K562 (cell line): Measurements from ENCODE around the gene MFSD6L. TPM values are rescaled to one million over a fixed set of nuclear protein-coding genes. Genes with fewer than 3 reads are reported as not detected.

Experiments used
- ATAC-seq: fragments of 200-7000 bp; cut with Tn5 transposase; 3 replicates; pipeline ENCODE4 v1.9.1; 2020; ENCODE audit warnings: moderate library complexity
- BruUV-seq: library from RNA; stranded (reverse); fragments of 400-500 nt; replicated peaks from 2 replicates; lab custom pipeline; 2021; lab: Mats Ljungman, UMichigan
- CTCF ChIA-PET: fragments of 300-600 bp; formaldehyde crosslinking; extraction: SDS; loops from one replicate; lab custom pipeline; 2021; ENCODE audit warnings: low intra/inter-chr PET ratio; lab: Yijun Ruan, JAX
- POLR2A ChIA-PET: fragments of 300-600, 350-650 bp; sonication (Branson Sonifier 250); formaldehyde crosslinking; extraction: SDS; loops from one replicate; lab custom pipeline; 2021; ENCODE audit warnings: antibody characterized with exemption, inconsistent platforms; lab: Yijun Ruan, JAX
- DNase-seq, 4 experiments: peaks; one replicate each; pipeline versions ENCODE4 v3.0.0 to v3.0.0-alpha.2; 2011 to 2018; ENCODE audit warnings: low spot score in 3 of 4, mixed read lengths in 3 of 4; ENCODE audit errors: extremely low read depth in 1 of 4
- FAIRE-seq: peaks from 2 replicates; lab custom pipeline; 2011; peaks lifted over from hg19 to GRCh38; lab: Jason Lieb, UNC
- H2AFZ ChIP-seq: 2 replicates; pipeline ENCODE4 v1.6.0; 2011; ENCODE audit warnings: low read depth, low read length, control low read depth, inconsistent platforms
- H3K27ac ChIP-seq: fragments of 200-600 bp; 3 replicates; pipeline ENCODE4 v1.8.0; 2011; ENCODE audit warnings: low read depth, mild to moderate bottlenecking, control low read depth, inconsistent platforms, low read length, moderate library complexity, mixed read lengths; ENCODE audit errors: extremely low read depth
- H3K27me3 ChIP-seq, 2 experiments: fragments of 300-600 bp in 1 of 2; 2 replicates in 1 of 2; 3 replicates in 1 of 2; pipeline versions ENCODE4 v1.6.0 to v1.8.0; 2011; ENCODE audit warnings: inconsistent platforms in 2 of 2, low read length in 2 of 2, mild to moderate bottlenecking in 1 of 2, mixed read lengths in 1 of 2, moderate library complexity in 1 of 2; ENCODE audit not compliant: control insufficient read depth in 2 of 2, insufficient read depth in 2 of 2
- H3K36me3 ChIP-seq: fragments of 300-600 bp; 3 replicates; pipeline ENCODE4 v1.8.0; 2011; ENCODE audit warnings: mild to moderate bottlenecking, low read length, inconsistent platforms; ENCODE audit not compliant: control insufficient read depth, insufficient read depth
- H3K4me1 ChIP-seq, 2 experiments: fragments of 200-600 bp in 1 of 2; replicated peaks in 1 of 2; 2 replicates in 1 of 2; 3 replicates in 1 of 2; pipeline versions ENCODE4 v1.5.1 to v1.8.0; 2011; ENCODE audit warnings: inconsistent platforms in 2 of 2, low read length in 2 of 2, mild to moderate bottlenecking in 1 of 2, mixed read lengths in 1 of 2, moderate library complexity in 1 of 2; ENCODE audit not compliant: control insufficient read depth in 2 of 2, insufficient read depth in 2 of 2
- H3K4me2 ChIP-seq: 2 replicates; pipeline ENCODE4 v1.6.1; 2011; ENCODE audit warnings: low read length, control low read depth, inconsistent platforms, mixed read lengths; ENCODE audit not compliant: insufficient read depth
- H3K4me3 ChIP-seq: fragments of 200-600 bp; sonication (generic), shearing (Covaris generic); 2 replicates; pipeline ENCODE4 v1.5.1; 2016; ENCODE audit warnings: control low read depth, inconsistent platforms
- H3K79me2 ChIP-seq: fragments of 200-600 bp; 3 replicates; pipeline ENCODE4 v1.8.0; 2011; ENCODE audit warnings: low read length, inconsistent platforms; ENCODE audit not compliant: control insufficient read depth, insufficient read depth
- H3K9ac ChIP-seq, 2 experiments: 2 replicates each; pipeline versions ENCODE4 v1.6.0 to v1.6.1; 2011; ENCODE audit warnings: low read depth in 2 of 2, low read length in 2 of 2, control low read depth in 1 of 2, inconsistent platforms in 1 of 2, mild to moderate bottlenecking in 1 of 2, mixed read lengths in 1 of 2; ENCODE audit not compliant: insufficient read depth in 1 of 2
- H3K9me1 ChIP-seq: one replicate; pipeline ENCODE4 v1.6.0; 2011; ENCODE audit warnings: inconsistent platforms, mild to moderate bottlenecking, low read length, moderate library complexity; ENCODE audit not compliant: control insufficient read depth, insufficient read depth
- H3K9me3 ChIP-seq: replicated peaks from 2 replicates; pipeline ENCODE4 v1.5.1; 2011; ENCODE audit warnings: low read depth, low read length, inconsistent platforms; ENCODE audit not compliant: control insufficient read depth, insufficient read depth
- H4K20me1 ChIP-seq: replicated peaks from 2 replicates; pipeline ENCODE4 v1.6.1; 2011; ENCODE audit warnings: low read length, inconsistent platforms, mixed read lengths; ENCODE audit not compliant: control insufficient read depth, insufficient read depth
- ARID3B ChIP-seq: fragments of 250-450 bp; sonication (Bioruptor Pico); IDR thresholded peaks from 2 replicates; pipeline ENCODE4 v1.4.0; 2020; ENCODE audit warnings: borderline replicate concordance
- CBFA2T2 ChIP-seq: fragments of 450-650 bp; conservative IDR thresholded peaks from 2 replicates; pipeline ENCODE4 v1.6.1; 2017; ENCODE audit warnings: mild to moderate bottlenecking
- KDM5B ChIP-seq: fragments of 200-600 bp; sonication (generic); IDR thresholded peaks from 2 replicates; pipeline ENCODE4 v1.6.1; 2012; ENCODE audit warnings: low read depth, mild to moderate bottlenecking, moderate library complexity, low read length, control low read depth, inconsistent platforms; ENCODE audit not compliant: insufficient replicate concordance
- MCM3 ChIP-seq: fragments of 450-650 bp; IDR thresholded peaks from 2 replicates; pipeline ENCODE4 v1.6.1; 2016
- MED1 ChIP-seq: sonication (generic); formaldehyde crosslinking; IDR thresholded peaks from 2 replicates; pipeline ENCODE4 v1.8.1; 2023; ENCODE audit warnings: missing genetic modification reagents, borderline replicate concordance
- RAD51 ChIP-seq: fragments of 450-650 bp; IDR thresholded peaks from 2 replicates; pipeline ENCODE4 v1.7.1; 2016; ENCODE audit warnings: low read depth, mild to moderate bottlenecking, borderline replicate concordance
- TFE3 ChIP-seq: fragments of 450-650 bp; formaldehyde crosslinking; IDR thresholded peaks from 2 replicates; pipeline ENCODE4 v1.4.0; 2020; ENCODE audit warnings: mild to moderate bottlenecking, mixed read lengths
- TOE1 ChIP-seq, 2 experiments: fragments of 450-650 bp in 1 of 2; sonication (generic) in 1 of 2; formaldehyde crosslinking in 1 of 2; IDR thresholded peaks; 2 replicates each; pipeline versions ENCODE4 v1.7.1 to v1.8.0; 2016 to 2022; ENCODE audit warnings: borderline replicate concordance in 2 of 2, mild to moderate bottlenecking in 2 of 2, antibody characterized with exemption in 1 of 2, inconsistent platforms in 1 of 2, low read depth in 1 of 2, missing genetic modification reagents in 1 of 2, moderate library complexity in 1 of 2
- ZBTB17 ChIP-seq: fragments of 450-650 bp; formaldehyde crosslinking; IDR thresholded peaks from 2 replicates; pipeline ENCODE4 v1.4.0; 2020; ENCODE audit warnings: mild to moderate bottlenecking
- ZNF445 ChIP-seq: fragments of 250-450 bp; sonication (Bioruptor Pico); IDR thresholded peaks from 2 replicates; pipeline ENCODE4 v1.4.0; 2020; ENCODE audit warnings: low read depth, mild to moderate bottlenecking, moderate library complexity
- ZNF668 ChIP-seq: fragments of 250-450 bp; sonication (Bioruptor Pico); IDR thresholded peaks from 2 replicates; pipeline ENCODE4 v1.8.0; 2022; ENCODE audit warnings: mild to moderate bottlenecking, inconsistent platforms
- WGBS: fragments of 100-300 bp; shearing (Covaris generic); methylation state at CpG from one replicate; pipeline ENCODE4 v1.1.6; 2016; ENCODE audit warnings: low coverage, mixed read lengths; ENCODE audit not compliant: insufficient coverage; ENCODE audit errors: missing lambda C conversion rate; 5-methylcytosine and 5-hydroxymethylcytosine counted together
- in situ Hi-C: fragments of 300-500 bp; cut with MboI; formaldehyde crosslinking; loops from 4 replicates; pipeline ENCODE4 v1.15.0; 2018; ENCODE audit warnings: inconsistent platforms, mixed read lengths
- intact Hi-C: fragments of 100-400 bp; cut with micrococcal nuclease; formaldehyde crosslinking; loops from 2 replicates; pipeline ENCODE4 v1.14.2; 2022
- polyA plus RNA-seq, 8 experiments: library from polyadenylated mRNA; depleted of rRNA in 4 of 8; stranded (reverse) in 5 of 8; unstranded in 3 of 8; fragments of >200 nt; fragmentation: Nextera tagmentation in 2 of 8; fragmentation: Illumina TruSeq in 1 of 8; extraction: Ambion mirVana in 2 of 8; extraction: Trizol in 1 of 8; gene quantifications; 2 replicates each; pipeline versions ENCODE4 v1.2.1 to v1.2.3, GENCODE V29; 2011 to 2014; ENCODE audit warnings: inconsistent platforms in 1 of 8, missing spikeins in 1 of 8
- total RNA-seq, 7 experiments: library from RNA; depleted of rRNA in 6 of 7; stranded (reverse); fragments of >200 nt in 6 of 7; fragmentation: Illumina TruSeq in 2 of 7; extraction: Trizol in 2 of 7; gene quantifications; 2 replicates each; pipeline versions ENCODE4 v1.2.1 to v1.2.3, GENCODE V29; 2011 to 2021; ENCODE audit warnings: low replicate concordance in 1 of 7
- TF ChIP-seq, protein P1 (sequence below), 2 experiments: fragments of 450-650 bp in 1 of 2; IDR thresholded peaks; 2 replicates each; pipeline ENCODE4 v1.6.1; 2011 to 2017; ENCODE audit warnings: low read depth in 2 of 2, antibody characterized with exemption in 1 of 2, borderline replicate concordance in 1 of 2, low read length in 1 of 2, mild to moderate bottlenecking in 1 of 2, mixed read lengths in 1 of 2; ENCODE audit not compliant: control insufficient read depth in 1 of 2

Gene MFSD6L
- total and polyA plus RNA-seq, 9 of the 15 experiments (the other 6 are each of a cell fraction or from before 2014, with no cell fraction given): not detected

- FAIRE-seq: no peak
- peaks cover 3 to 22% of the 10 kb centered on the region in 2 experiments; a peak in 3 of 5 replicates for H3K27me3 ChIP-seq
- TF ChIP-seq KDM5B (no peak), CBFA2T2 (0 out of 2 replicates have a peak, but pooled peaks have one; percentile 15), MED1 (no peak), ARID3B (CRISPR knock-in tag) (no peak), ZNF668 (CRISPR knock-in tag) (no peak), ZNF445 (CRISPR knock-in tag) (no peak), MCM3 (no peak), TOE1 (IDR thresholded peaks at IDR 0.05; ENCODE audit: borderline replicate concordance) (0 out of 2 replicates have a peak, but pooled peaks have one; percentile 28), TOE1 (CRISPR knock-in tag; IDR thresholded peaks at IDR 0.05; ENCODE audit: borderline replicate concordance, low read depth) (no peak), ZBTB17 (CRISPR knock-in tag) (no peak), TFE3 (CRISPR knock-in tag) (peak; percentile 77), RAD51 (peak; percentile 53)
- TF ChIP-seq, protein P1, sequence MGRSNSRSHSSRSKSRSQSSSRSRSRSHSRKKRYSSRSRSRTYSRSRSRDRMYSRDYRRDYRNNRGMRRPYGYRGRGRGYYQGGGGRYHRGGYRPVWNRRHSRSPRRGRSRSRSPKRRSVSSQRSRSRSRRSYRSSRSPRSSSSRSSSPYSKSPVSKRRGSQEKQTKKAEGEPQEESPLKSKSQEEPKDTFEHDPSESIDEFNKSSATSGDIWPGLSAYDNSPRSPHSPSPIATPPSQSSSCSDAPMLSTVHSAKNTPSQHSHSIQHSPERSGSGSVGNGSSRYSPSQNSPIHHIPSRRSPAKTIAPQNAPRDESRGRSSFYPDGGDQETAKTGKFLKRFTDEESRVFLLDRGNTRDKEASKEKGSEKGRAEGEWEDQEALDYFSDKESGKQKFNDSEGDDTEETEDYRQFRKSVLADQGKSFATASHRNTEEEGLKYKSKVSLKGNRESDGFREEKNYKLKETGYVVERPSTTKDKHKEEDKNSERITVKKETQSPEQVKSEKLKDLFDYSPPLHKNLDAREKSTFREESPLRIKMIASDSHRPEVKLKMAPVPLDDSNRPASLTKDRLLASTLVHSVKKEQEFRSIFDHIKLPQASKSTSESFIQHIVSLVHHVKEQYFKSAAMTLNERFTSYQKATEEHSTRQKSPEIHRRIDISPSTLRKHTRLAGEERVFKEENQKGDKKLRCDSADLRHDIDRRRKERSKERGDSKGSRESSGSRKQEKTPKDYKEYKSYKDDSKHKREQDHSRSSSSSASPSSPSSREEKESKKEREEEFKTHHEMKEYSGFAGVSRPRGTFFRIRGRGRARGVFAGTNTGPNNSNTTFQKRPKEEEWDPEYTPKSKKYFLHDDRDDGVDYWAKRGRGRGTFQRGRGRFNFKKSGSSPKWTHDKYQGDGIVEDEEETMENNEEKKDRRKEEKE (IDR thresholded peaks at IDR 0.05; ENCODE audit: borderline replicate concordance in 1 of 2, control insufficient read depth in 1 of 2, low read depth in 2 of 2, low read length in 1 of 2): no peak
- no peak overlapping the region for H3K9ac ChIP-seq
- no peaks in the 10 kb centered on the region for H3K9me3 ChIP-seq
- intact Hi-C loops (no loop called here), in situ Hi-C loops (no loop called here)
- no peak overlapping the region for H2AFZ ChIP-seq
- CTCF ChIA-PET: no interaction called here
- H3K4me1 ChIP-seq: peaks cover 0 to 5% of the 10 kb centered on the region in 2 experiments; a peak in 2 of 5 replicates
- no peaks in the 10 kb centered on the region for H3K36me3 ChIP-seq
- H3K4me2 ChIP-seq: no peak overlapping the region
- H4K20me1 ChIP-seq: no peaks in the 10 kb centered on the region
- WGBS: 0% methylated on average over 6 of the region's 8 CpGs
- no peaks in the 10 kb centered on the region for H3K79me2 ChIP-seq
- H3K9me1 ChIP-seq: no peaks in the 10 kb centered on the region
- no TSS peak for BruUV-seq
- POLR2A ChIA-PET: no interaction called here
- DNase-seq: no peak
- H3K27ac ChIP-seq: no peak overlapping the region
- ATAC-seq: no peak
- H3K4me3 ChIP-seq: no peak overlapping the region
Measured at GRCh38 chr17:8837563-8838075, 38.5 kb upstream of the MFSD6L start.
